Fibroblast of mammary gland (primary cell): ENCODE results near the gene PACRG.

Experiments used
- DNase-seq: peaks from one replicate; pipeline ENCODE4 v3.0.0-alpha.2; 2010; ENCODE audit warnings: low read depth
- H3K4me3 ChIP-seq: 2 replicates; pipeline ENCODE4 v1.5.1; 2011; ENCODE audit warnings: low read depth, mild to moderate bottlenecking, low read length, moderate library complexity; ENCODE audit not compliant: control insufficient read depth
- CTCF ChIP-seq: conservative IDR thresholded peaks from 2 replicates; pipeline ENCODE4 v1.5.1; 2011; ENCODE audit warnings: low read depth, low read length, inconsistent platforms; ENCODE audit not compliant: control insufficient read depth, insufficient read depth

PACRG gene

GRCh38 chr6:163132050-163132750, 404.4 kb downstream of the PACRG start:
- TF ChIP-seq CTCF = no peak
- H3K4me3 ChIP-seq = no peak overlapping the region
- peak; percentile 39 for DNase-seq

- TF ChIP-seq CTCF = no peak
- H3K4me3 ChIP-seq = no peak overlapping the region
- peak; percentile 14 for DNase-seq
Measured at GRCh38 chr6:163133017-163133416, 405.2 kb downstream of the PACRG start.

GRCh38 chr6:163133691-163134090, 405.9 kb downstream of the PACRG start:
- DNase-seq = no peak
- no peak overlapping the region for H3K4me3 ChIP-seq
- TF ChIP-seq CTCF = no peak

GRCh38 chr6:163136681-163137397, 409.1 kb downstream of the PACRG start:
- no peak for TF ChIP-seq CTCF
- H3K4me3 ChIP-seq = no peak overlapping the region
- no peak for DNase-seq

- DNase-seq = no peak
- TF ChIP-seq CTCF = no peak
- H3K4me3 ChIP-seq = no peak overlapping the region
Measured at GRCh38 chr6:163137398-163137881, 409.7 kb downstream of the PACRG start.

- no peak for DNase-seq
- no peak overlapping the region for H3K4me3 ChIP-seq
- TF ChIP-seq CTCF = no peak
Measured at GRCh38 chr6:163146036-163146435, 418.3 kb downstream of the PACRG start.
